ENCODE measurements around the gene MROH2B.

- TF ChIP-seq, protein P1, sequence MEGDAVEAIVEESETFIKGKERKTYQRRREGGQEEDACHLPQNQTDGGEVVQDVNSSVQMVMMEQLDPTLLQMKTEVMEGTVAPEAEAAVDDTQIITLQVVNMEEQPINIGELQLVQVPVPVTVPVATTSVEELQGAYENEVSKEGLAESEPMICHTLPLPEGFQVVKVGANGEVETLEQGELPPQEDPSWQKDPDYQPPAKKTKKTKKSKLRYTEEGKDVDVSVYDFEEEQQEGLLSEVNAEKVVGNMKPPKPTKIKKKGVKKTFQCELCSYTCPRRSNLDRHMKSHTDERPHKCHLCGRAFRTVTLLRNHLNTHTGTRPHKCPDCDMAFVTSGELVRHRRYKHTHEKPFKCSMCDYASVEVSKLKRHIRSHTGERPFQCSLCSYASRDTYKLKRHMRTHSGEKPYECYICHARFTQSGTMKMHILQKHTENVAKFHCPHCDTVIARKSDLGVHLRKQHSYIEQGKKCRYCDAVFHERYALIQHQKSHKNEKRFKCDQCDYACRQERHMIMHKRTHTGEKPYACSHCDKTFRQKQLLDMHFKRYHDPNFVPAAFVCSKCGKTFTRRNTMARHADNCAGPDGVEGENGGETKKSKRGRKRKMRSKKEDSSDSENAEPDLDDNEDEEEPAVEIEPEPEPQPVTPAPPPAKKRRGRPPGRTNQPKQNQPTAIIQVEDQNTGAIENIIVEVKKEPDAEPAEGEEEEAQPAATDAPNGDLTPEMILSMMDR (IDR thresholded peaks at IDR 0.05; ENCODE audit: poor library complexity, severe bottlenecking), result no peak
- no peak for TF ChIP-seq EZH2 (IDR thresholded peaks at IDR 0.05; ENCODE audit: borderline replicate concordance, insufficient read depth, low read length, poor library complexity, severe bottlenecking)
- no peak for TF ChIP-seq TAF1 (IDR thresholded peaks at IDR 0.05; ENCODE audit: low read depth)
- no peak for TF ChIP-seq POLR2AphosphoS5 (IDR thresholded peaks at IDR 0.05)
- TF ChIP-seq, protein P2, sequence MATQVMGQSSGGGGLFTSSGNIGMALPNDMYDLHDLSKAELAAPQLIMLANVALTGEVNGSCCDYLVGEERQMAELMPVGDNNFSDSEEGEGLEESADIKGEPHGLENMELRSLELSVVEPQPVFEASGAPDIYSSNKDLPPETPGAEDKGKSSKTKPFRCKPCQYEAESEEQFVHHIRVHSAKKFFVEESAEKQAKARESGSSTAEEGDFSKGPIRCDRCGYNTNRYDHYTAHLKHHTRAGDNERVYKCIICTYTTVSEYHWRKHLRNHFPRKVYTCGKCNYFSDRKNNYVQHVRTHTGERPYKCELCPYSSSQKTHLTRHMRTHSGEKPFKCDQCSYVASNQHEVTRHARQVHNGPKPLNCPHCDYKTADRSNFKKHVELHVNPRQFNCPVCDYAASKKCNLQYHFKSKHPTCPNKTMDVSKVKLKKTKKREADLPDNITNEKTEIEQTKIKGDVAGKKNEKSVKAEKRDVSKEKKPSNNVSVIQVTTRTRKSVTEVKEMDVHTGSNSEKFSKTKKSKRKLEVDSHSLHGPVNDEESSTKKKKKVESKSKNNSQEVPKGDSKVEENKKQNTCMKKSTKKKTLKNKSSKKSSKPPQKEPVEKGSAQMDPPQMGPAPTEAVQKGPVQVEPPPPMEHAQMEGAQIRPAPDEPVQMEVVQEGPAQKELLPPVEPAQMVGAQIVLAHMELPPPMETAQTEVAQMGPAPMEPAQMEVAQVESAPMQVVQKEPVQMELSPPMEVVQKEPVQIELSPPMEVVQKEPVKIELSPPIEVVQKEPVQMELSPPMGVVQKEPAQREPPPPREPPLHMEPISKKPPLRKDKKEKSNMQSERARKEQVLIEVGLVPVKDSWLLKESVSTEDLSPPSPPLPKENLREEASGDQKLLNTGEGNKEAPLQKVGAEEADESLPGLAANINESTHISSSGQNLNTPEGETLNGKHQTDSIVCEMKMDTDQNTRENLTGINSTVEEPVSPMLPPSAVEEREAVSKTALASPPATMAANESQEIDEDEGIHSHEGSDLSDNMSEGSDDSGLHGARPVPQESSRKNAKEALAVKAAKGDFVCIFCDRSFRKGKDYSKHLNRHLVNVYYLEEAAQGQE (IDR thresholded peaks at IDR 0.05; ENCODE audit: borderline replicate concordance), result no peak
- no peak for TF ChIP-seq EP300 (conservative IDR thresholded peaks at IDR 0.05; ENCODE audit: poor library complexity, severe bottlenecking)
- TF ChIP-seq MXI1 (conservative IDR thresholded peaks at IDR 0.05; ENCODE audit: poor library complexity, severe bottlenecking), result no peak
- no peak for TF ChIP-seq SMC3 (conservative IDR thresholded peaks at IDR 0.05; ENCODE audit: poor library complexity)
Observed at GRCh38 chr5:40973364-40974004, 97.7 kb downstream of the MROH2B start.

All from neural cell (in vitro differentiated cells).